Mucosa of rectum (tissue), 2 donors: ENCODE data around the gene HTRA1.

Source experiments
- H3K27ac ChIP-seq, 2 donors: one replicate each; pipeline ENCODE4 v1.7.0; 2013; ENCODE audit warnings: inconsistent platforms in 2 of 2, low read depth in 2 of 2, low read length in 2 of 2
- H3K27me3 ChIP-seq, 2 donors: one replicate each; pipeline ENCODE4 v1.7.0; 2013; ENCODE audit warnings: low read length in 2 of 2; ENCODE audit not compliant: control insufficient read depth in 2 of 2, insufficient read depth in 2 of 2
- H3K36me3 ChIP-seq, 2 donors: one replicate each; pipeline ENCODE4 v1.7.0; 2013; ENCODE audit warnings: low read length in 2 of 2; ENCODE audit not compliant: control insufficient read depth in 2 of 2, insufficient read depth in 2 of 2
- H3K4me1 ChIP-seq, 2 donors: one replicate each; pipeline ENCODE4 v1.7.0; 2013; ENCODE audit warnings: low read length in 2 of 2, mild to moderate bottlenecking in 1 of 2; ENCODE audit not compliant: control insufficient read depth in 2 of 2, insufficient read depth in 2 of 2
- H3K4me3 ChIP-seq, 2 donors: one replicate each; pipeline ENCODE4 v1.7.0; 2013; ENCODE audit warnings: low read length in 2 of 2
- H3K9ac ChIP-seq, 2 donors: one replicate each; pipeline ENCODE4 v1.7.0; 2013; ENCODE audit warnings: low read length in 2 of 2, low read depth in 1 of 2, mild to moderate bottlenecking in 1 of 2
- H3K9me3 ChIP-seq, 2 donors: one replicate each; pipeline ENCODE4 v1.7.0; 2013; ENCODE audit warnings: low read length in 2 of 2; ENCODE audit not compliant: control insufficient read depth in 2 of 2
- donor health status: healthy.
- donor health status: Normal muscosa, but diverticular disease.

Gene HTRA1

DNA sequence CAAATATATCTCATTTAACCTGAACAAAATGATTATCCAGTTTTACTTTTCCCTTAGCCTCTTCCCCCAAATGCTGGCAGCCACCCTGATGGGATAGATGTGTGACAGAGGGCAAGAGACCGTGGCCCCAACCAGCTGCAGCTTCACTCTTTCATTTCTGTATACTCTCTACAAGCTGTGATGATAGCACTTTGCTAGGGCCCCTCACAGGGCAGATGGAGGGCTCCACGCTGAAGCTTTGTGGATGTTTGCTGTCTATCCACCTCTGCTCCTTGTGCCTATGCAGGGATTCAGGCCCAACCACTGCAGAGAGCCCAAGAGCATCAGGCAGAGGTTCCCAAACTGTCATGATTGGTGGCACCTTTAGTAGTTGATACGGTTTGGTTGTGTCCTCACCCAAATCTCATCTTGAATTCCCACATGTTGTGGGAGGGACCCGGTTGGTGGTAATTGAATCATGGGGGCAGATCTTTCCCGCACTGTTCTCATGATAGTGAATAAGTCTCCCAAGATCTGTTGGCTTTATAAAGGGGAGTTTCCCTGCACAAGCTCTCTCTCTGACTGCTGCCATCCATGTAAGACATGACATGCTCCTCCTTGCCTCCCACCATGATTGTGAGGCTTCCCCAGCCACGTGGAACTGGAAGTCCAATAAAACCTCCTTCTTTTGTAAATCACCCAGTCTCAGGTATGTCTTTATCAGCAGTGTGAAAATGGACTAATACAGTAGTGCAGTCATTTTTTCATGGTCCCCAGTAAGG is 20.1 kb downstream of the HTRA1 start:
- no peaks in the 10 kb centered on the region for H3K27me3 ChIP-seq
- peaks cover 0 to 8% of the 10 kb centered on the region in 2 donors for H3K4me1 ChIP-seq
- H3K9ac ChIP-seq, result no peak overlapping the region
- no peaks in the 10 kb centered on the region for H3K9me3 ChIP-seq
- no peak overlapping the region for H3K4me3 ChIP-seq
- H3K27ac ChIP-seq, result no peak overlapping the region
- H3K36me3 ChIP-seq, result no peaks in the 10 kb centered on the region

DNA sequence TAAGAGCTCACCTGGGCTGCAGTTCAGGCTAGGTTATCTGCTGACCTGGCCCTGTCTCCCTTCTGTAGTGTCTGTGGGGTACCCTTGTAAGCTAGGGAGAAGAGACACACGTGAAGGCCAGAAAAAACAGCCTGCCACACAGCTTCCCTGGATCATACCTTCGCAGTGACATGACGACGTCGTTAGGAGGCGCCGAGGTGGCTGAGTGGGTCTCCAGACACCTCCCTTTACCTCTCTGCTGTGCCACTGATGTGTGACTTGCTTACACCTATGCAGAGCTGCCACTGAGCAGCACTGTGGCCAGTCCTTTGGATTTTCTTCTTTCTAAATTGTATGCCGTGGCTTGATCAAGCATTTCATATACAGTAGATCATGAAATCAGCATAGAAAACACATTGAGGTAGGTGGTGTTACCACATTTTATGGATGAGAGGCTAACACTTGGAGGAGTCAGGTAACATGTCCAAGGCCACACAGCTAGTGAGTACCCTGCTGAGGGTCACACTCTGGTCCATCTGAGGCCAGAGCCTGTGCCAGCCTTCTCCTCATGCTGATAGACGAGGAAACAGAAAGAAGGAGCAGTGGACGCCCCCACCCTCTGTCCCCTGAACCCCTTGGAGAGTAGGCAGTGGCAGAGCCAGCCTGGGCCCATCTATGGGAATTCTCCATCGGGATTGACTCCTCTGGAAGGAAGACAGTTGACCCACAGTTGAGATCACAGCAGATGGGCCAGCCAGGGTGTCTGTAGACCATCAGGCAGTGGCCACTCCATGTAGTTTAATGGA is 23.1 kb downstream of the HTRA1 start:
- Histone ChIP-seq H3K27ac (no peak overlapping the region), H3K27me3 (no peaks in the 10 kb centered on the region), H3K9ac (no peak overlapping the region), H3K36me3 (no peaks in the 10 kb centered on the region), H3K4me1 (peaks cover 0 to 10% of the 10 kb centered on the region in 2 donors), H3K4me3 (no peak overlapping the region), H3K9me3 (no peaks in the 10 kb centered on the region)

DNA sequence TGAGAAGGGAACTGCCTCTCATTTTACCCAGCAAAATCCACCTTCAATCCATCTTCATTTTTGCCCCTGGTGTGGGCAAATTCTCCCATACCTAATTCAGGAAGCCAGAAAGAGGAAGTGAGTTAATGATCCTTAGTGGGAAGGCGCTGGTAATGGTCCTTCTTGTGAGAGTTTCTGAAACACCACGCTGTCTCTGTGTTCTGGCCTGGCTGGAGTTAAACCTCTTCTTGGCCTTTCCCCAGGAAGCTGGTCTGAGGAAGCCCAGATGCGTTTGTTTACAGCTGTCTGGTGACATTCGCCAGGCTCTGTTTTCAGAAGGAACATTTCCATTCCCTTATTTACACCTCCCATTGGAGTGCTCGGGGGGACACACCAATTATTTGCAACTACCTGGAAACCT is 24.3 kb downstream of the HTRA1 start:
- Histone ChIP-seq H3K9me3 (no peaks in the 10 kb centered on the region), H3K4me3 (no peak overlapping the region), H3K27me3 (no peaks in the 10 kb centered on the region), H3K36me3 (no peaks in the 10 kb centered on the region), H3K27ac (no peak overlapping the region), H3K4me1 (peaks cover 0 to 10% of the 10 kb centered on the region in 2 donors), H3K9ac (no peak overlapping the region)

DNA sequence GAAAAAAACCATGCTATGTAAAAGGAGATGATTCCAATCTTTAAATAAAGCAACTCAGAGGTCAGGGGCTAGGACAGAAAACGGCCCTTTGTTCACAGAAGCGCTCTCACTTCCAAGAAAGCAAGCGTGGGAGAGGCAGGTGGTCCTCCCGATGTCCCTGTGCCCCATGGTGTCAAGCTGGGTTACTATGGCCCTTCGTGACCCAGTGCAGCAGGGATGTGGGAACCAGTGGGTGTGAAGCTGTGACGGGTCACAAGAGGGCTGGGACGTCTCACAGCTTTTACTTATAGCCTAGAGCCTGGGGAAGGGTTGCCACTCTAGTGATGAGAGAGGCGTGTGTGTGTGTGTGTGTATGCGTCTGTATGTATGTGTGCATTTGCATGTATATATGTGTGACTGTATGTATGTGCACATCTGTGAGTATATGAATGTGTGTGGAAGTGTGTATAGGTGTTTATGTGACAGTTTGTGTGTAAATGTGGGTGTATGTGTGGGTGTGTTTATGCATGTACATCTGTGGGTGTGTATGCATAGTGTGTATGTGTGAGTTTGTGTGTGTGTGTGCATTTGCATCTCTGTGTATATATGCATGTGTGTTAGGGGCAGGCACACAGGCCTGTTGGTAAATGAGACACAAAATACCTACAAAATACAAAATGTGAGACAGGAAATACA is 25.2 kb downstream of the HTRA1 start:
- H3K4me3 ChIP-seq, result no peak overlapping the region
- no peak overlapping the region for H3K9ac ChIP-seq
- H3K9me3 ChIP-seq, result no peaks in the 10 kb centered on the region
- H3K27ac ChIP-seq, result no peak overlapping the region
- peaks cover 0 to 2% of the 10 kb centered on the region in 2 donors for H3K27me3 ChIP-seq
- no peaks in the 10 kb centered on the region for H3K36me3 ChIP-seq
- H3K4me1 ChIP-seq, result peaks cover 0 to 10% of the 10 kb centered on the region in 2 donors

DNA sequence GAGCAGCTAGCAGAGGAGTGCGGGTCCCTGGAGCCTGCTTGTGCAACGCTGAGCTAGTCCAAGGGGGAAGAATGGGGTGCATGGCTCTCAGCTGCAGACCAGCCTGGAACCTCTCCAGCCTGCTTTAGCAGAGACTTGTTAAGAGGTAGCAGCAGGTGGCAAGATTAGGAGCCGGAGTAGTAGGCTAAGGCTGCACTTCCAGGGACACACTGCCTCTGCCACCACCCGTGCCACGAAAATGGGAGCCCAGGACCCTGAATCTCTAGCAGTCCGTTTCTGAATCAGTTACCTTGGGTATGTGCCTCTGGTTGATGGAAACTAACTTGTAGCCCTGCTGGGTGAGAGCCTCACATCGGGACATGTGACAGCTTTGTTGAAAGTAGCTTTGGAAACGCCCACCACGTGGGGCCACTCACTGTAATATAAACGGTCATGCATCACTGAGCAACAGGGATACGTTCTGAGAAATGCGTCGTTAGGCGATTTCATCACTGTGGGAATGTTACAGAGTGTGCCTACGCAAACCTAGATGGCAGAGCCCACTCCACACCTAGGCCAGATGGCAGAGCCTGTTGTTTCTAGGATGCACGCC is 25.9 kb downstream of the HTRA1 start:
- no peaks in the 10 kb centered on the region for H3K36me3 ChIP-seq
- H3K4me3 ChIP-seq, result no peak overlapping the region
- no peak overlapping the region for H3K9ac ChIP-seq
- no peaks in the 10 kb centered on the region for H3K9me3 ChIP-seq
- H3K4me1 ChIP-seq, result peaks cover 0 to 10% of the 10 kb centered on the region in 2 donors
- no peak overlapping the region for H3K27ac ChIP-seq
- peaks cover 0 to 2% of the 10 kb centered on the region in 2 donors for H3K27me3 ChIP-seq

DNA sequence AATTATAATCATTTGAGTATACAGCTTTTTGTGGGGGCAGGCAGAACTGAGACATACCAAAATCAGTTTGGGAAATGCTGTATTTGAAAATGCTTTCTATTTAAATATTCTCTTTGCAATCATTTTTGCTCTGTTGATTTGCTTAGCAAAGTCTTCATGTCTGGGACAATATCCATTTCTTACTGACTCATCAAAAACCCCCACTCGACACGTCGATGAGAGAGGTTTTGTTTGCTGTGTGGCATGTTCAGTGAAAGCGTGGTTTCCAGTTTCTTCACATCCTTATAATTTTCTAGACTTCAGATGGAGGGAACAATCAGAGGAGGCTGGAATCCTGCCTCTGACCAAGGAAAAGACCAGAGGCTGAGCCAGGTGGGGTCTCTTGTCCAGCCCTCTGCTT is 28.9 kb downstream of the HTRA1 start:
- peaks cover 0 to 12% of the 10 kb centered on the region in 2 donors for H3K4me1 ChIP-seq
- no peaks in the 10 kb centered on the region for H3K36me3 ChIP-seq
- no peaks in the 10 kb centered on the region for H3K9me3 ChIP-seq
- H3K9ac ChIP-seq, result no peak overlapping the region
- H3K27ac ChIP-seq, result no peak overlapping the region
- H3K4me3 ChIP-seq, result no peak overlapping the region
- H3K27me3 ChIP-seq, result peaks cover 0 to 2% of the 10 kb centered on the region in 2 donors

DNA sequence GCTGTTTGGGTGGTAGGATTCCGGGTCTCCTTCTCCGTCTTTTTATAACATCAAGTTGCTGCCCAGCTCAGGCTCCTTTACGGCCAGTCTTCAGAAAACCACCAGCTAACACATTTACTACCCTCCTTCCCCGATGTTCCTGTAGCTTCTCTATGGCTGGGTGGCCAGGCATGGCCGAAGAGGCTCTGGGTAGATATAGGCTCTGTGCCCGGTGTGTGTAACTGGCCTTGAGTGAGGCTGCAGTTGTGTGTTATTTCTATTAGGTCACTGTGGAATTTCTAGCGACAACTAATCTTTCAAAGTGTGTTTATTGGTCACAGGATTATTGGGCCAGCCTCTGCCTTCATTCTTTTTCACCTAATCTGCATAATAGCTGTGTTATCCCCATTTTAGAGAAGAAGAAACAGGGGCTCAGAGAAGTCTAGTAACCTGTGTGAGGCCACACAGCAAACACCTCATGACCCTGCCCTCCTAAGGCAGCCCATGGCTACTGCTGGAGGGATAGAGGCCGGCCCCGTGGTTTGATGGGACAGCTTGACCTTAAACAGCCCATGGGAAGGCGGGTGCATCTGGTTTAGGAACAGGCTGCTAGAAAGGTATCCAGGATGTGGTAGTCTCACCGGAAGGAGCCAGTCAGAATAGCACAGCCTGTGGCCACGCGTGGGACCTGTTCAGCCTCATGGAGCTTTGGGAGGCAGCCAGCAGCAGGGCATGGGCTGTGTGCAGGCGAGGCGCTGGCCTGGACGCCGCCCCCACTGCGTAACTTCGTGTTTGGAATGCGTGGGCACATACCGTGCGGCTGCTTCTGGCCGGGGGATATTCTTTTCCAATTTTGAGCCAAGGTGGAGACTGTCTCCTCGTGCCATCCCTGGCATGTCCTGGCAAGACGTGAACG is 29.7 kb downstream of the HTRA1 start:
- H3K4me1 ChIP-seq, result peaks cover 0 to 9% of the 10 kb centered on the region in 2 donors
- H3K9ac ChIP-seq, result no peak overlapping the region
- no peak overlapping the region for H3K27ac ChIP-seq
- H3K9me3 ChIP-seq, result no peaks in the 10 kb centered on the region
- no peak overlapping the region for H3K4me3 ChIP-seq
- no peaks in the 10 kb centered on the region for H3K36me3 ChIP-seq
- peaks cover 0 to 2% of the 10 kb centered on the region in 2 donors for H3K27me3 ChIP-seq

DNA sequence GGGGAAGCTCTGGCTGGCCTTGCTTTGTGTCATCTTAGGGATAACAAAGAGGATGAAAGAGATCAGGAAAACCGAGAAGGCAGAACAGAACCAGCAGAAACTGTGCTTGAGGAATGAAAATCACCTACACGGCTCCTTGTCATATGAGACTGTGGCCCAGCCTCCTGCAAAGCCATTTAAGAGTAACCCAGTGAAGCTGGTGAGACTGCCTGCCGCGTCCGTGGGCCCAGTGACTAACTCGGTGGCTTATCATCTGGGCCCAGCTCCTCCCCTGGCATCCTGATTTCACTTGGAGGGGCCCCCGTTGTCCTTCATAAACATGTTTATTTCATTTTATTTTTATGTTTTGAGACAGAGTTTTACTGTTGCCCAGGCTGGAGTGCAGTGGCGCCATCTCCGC is 30.7 kb downstream of the HTRA1 start:
- no peaks in the 10 kb centered on the region for H3K9me3 ChIP-seq
- peaks cover 0 to 2% of the 10 kb centered on the region in 2 donors for H3K27me3 ChIP-seq
- H3K4me3 ChIP-seq, result no peak overlapping the region
- H3K4me1 ChIP-seq, result peaks cover 0 to 6% of the 10 kb centered on the region in 2 donors
- no peaks in the 10 kb centered on the region for H3K36me3 ChIP-seq
- no peak overlapping the region for H3K27ac ChIP-seq
- no peak overlapping the region for H3K9ac ChIP-seq

DNA sequence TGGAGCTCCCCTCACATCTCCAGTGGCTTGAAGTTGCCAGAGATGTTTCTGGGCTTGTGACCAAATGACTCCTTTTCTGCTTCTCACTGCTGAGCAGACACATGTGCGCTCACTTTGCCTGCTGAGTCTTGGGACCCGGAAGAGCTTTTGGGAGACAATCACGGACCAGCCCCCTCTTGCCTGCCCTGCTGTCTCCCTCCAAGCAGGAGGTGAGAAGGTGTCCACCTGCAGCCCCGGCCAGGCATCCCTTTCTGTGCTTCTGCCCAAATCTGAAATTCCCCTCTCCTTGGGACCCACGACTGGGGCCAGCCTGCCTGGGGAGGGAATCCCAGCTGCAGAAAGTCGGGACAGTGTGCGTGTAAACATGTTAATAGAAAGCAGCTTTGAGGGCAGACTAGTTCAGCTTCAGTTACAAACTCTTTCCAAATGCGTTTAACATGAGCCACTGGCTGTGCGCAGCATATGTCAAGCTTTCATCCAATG is 31.7 kb downstream of the HTRA1 start:
- Histone ChIP-seq H3K36me3 (no peaks in the 10 kb centered on the region), H3K9me3 (no peaks in the 10 kb centered on the region), H3K9ac (no peak overlapping the region), H3K27ac (peak overlapping the region in 1 of 2 donors; percentile 47), H3K27me3 (peaks cover 0 to 2% of the 10 kb centered on the region in 2 donors), H3K4me1 (peaks cover 0 to 4% of the 10 kb centered on the region in 2 donors), H3K4me3 (no peak overlapping the region)
